Liver (tissue), 3 donors: ENCODE measurements around the gene ZNF260.

Experiments used
- ATF3 ChIP-seq: IDR thresholded peaks from 2 replicates; pipeline ENCODE4 v1.6.1; 2016; ENCODE audit warnings: antibody characterized with exemption
- CTCF ChIP-seq: fragments of 150-350 bp; IDR thresholded peaks from 2 replicates; pipeline ENCODE4 v1.5.1; 2017; ENCODE audit warnings: improper control_type of control experiment, low read depth, low read length; ENCODE audit not compliant: missing input control
- EGR1 ChIP-seq, 2 donors: IDR thresholded peaks; 2 replicates each; pipeline ENCODE4 v1.6.1; 2016 to 2018; ENCODE audit warnings: antibody characterized with exemption in 2 of 2, low read depth in 2 of 2
- GABPA ChIP-seq, 2 donors: IDR thresholded peaks in 1 of 2; conservative IDR thresholded peaks in 1 of 2; 2 replicates each; pipeline ENCODE4 v1.6.1; 2016; ENCODE audit warnings: antibody characterized with exemption in 2 of 2, mild to moderate bottlenecking in 1 of 2, moderate library complexity in 1 of 2
- HNF4G ChIP-seq: IDR thresholded peaks from 2 replicates; pipeline ENCODE4 v1.6.1; 2016; ENCODE audit warnings: antibody characterized with exemption
- MAX ChIP-seq: IDR thresholded peaks from 2 replicates; pipeline ENCODE4 v1.6.1; 2016; ENCODE audit warnings: antibody characterized with exemption
- NR2F2 ChIP-seq: IDR thresholded peaks from 2 replicates; pipeline ENCODE4 v1.6.1; 2016; ENCODE audit warnings: antibody characterized with exemption
- RAD21 ChIP-seq, 2 donors: IDR thresholded peaks; 2 replicates each; pipeline ENCODE4 v1.6.1; 2016; ENCODE audit warnings: antibody characterized with exemption in 2 of 2, mild to moderate bottlenecking in 2 of 2
- REST ChIP-seq: IDR thresholded peaks from 2 replicates; pipeline ENCODE4 v1.6.1; 2016; ENCODE audit warnings: antibody characterized with exemption, mild to moderate bottlenecking
- RXRA ChIP-seq, 2 donors: IDR thresholded peaks; 2 replicates each; pipeline ENCODE4 v1.6.1; 2017 to 2018; ENCODE audit warnings: antibody characterized with exemption in 2 of 2, mild to moderate bottlenecking in 1 of 2
- SP1 ChIP-seq: IDR thresholded peaks from 2 replicates; pipeline ENCODE4 v1.6.1; 2018; ENCODE audit warnings: antibody characterized with exemption, mild to moderate bottlenecking
- TAF1 ChIP-seq: conservative IDR thresholded peaks from 2 replicates; pipeline ENCODE4 v1.6.1; 2016; ENCODE audit warnings: antibody characterized with exemption, mild to moderate bottlenecking
- YY1 ChIP-seq: IDR thresholded peaks from 2 replicates; pipeline ENCODE4 v1.6.1; 2016; ENCODE audit warnings: antibody characterized with exemption, mild to moderate bottlenecking
- ZBTB33 ChIP-seq: IDR thresholded peaks from 2 replicates; pipeline ENCODE4 v1.6.1; 2016; ENCODE audit warnings: antibody characterized with exemption
- donor health status: healthy.
- donor health status: healthy.

GRCh38 chr19:36497001-36497400, 31.1 kb downstream of the ZNF260 start:
- TF ChIP-seq CTCF (no peak), EGR1 (IDR thresholded peaks at IDR 0.05; ENCODE audit: low read depth in 2 of 2) (no peak), MAX (no peak), TAF1 (no peak), REST (no peak), YY1 (no peak), RXRA (IDR thresholded peaks at IDR 0.05) (no peak), ATF3 (no peak), HNF4G (no peak), SP1 (no peak), GABPA (IDR thresholded peaks at IDR 0.05 in 1 of 2, conservative IDR thresholded peaks at IDR 0.05 in 1 of 2) (no peak), RAD21 (IDR thresholded peaks at IDR 0.05) (no peak), NR2F2 (no peak), ZBTB33 (no peak)
